CD14-positive monocyte (primary cell): Measurements from ENCODE around the gene CHRNE. TPM values are rescaled to one million over a fixed set of nuclear protein-coding genes. Genes with fewer than 3 reads are reported as not detected.

Source experiments
- DNase-seq, 3 donors: peaks; one replicate each; pipeline ENCODE4 v3.0.0-alpha.2; 2011 to 2022
- H2AFZ ChIP-seq: 2 replicates; pipeline ENCODE4 v1.6.0; 2012; ENCODE audit warnings: mild to moderate bottlenecking, low read depth, low read length, inconsistent platforms; ENCODE audit not compliant: insufficient read depth, poor library complexity, severe bottlenecking
- H3K27ac ChIP-seq, 2 donors: 1 replicate in 1 of 2; 2 replicates in 1 of 2; pipeline ENCODE4 v1.5.1; 2012 to 2013; ENCODE audit warnings: low read length in 2 of 2, control low read depth in 1 of 2, inconsistent platforms in 1 of 2, low read depth in 1 of 2, mild to moderate bottlenecking in 1 of 2
- H3K27me3 ChIP-seq, 2 donors: one replicate each; pipeline versions ENCODE4 v1.6.0 to v1.6.1; 2011 to 2013; ENCODE audit warnings: low read length in 2 of 2; ENCODE audit not compliant: control insufficient read depth in 2 of 2, insufficient read depth in 2 of 2
- H3K36me3 ChIP-seq, 2 donors: replicated peaks in 1 of 2; 1 replicate in 1 of 2; 2 replicates in 1 of 2; pipeline versions ENCODE4 v1.5.1 to v1.6.1; 2012 to 2013; ENCODE audit warnings: low read length in 2 of 2, control low read depth in 1 of 2, inconsistent platforms in 1 of 2, mild to moderate bottlenecking in 1 of 2; ENCODE audit not compliant: insufficient read depth in 2 of 2, control insufficient read depth in 1 of 2
- H3K4me1 ChIP-seq, 2 donors: 1 replicate in 1 of 2; 2 replicates in 1 of 2; pipeline versions ENCODE4 v1.5.1 to v1.6.1; 2012 to 2013; ENCODE audit warnings: low read length in 2 of 2, control low read depth in 1 of 2, inconsistent platforms in 1 of 2, mild to moderate bottlenecking in 1 of 2, moderate library complexity in 1 of 2; ENCODE audit not compliant: insufficient read depth in 2 of 2, control insufficient read depth in 1 of 2
- H3K4me2 ChIP-seq: replicated peaks from 2 replicates; pipeline ENCODE3; 2012; ENCODE audit warnings: low read length, moderate library complexity, mild to moderate bottlenecking; ENCODE audit not compliant: poor library complexity, severe bottlenecking; ENCODE audit errors: extremely low read depth
- H3K4me3 ChIP-seq, 3 experiments: fragments of 200-600 bp in 1 of 3; sonication (generic) in 1 of 3; replicated peaks in 1 of 3; 1 replicate in 2 of 3; 2 replicates in 1 of 3; pipeline ENCODE4 v1.5.1; 2011 to 2013; ENCODE audit warnings: low read length in 3 of 3, mild to moderate bottlenecking in 3 of 3, control low read depth in 2 of 3, low read depth in 2 of 3, inconsistent platforms in 1 of 3, moderate library complexity in 1 of 3
- H3K79me2 ChIP-seq: 2 replicates; pipeline ENCODE4 v1.6.0; 2012; ENCODE audit warnings: mild to moderate bottlenecking, control low read depth, inconsistent platforms, low read length, moderate library complexity; ENCODE audit not compliant: insufficient read depth
- H3K9ac ChIP-seq: 2 replicates; pipeline ENCODE4 v1.6.0; 2017; ENCODE audit warnings: low read length, mild to moderate bottlenecking; ENCODE audit not compliant: insufficient read depth, poor library complexity, severe bottlenecking
- H3K9me3 ChIP-seq, 2 donors: replicated peaks in 1 of 2; 1 replicate in 1 of 2; 2 replicates in 1 of 2; pipeline versions ENCODE4 v1.5.1 to v1.6.1; 2012 to 2013; ENCODE audit warnings: low read length in 2 of 2, control low read depth in 1 of 2; ENCODE audit not compliant: control insufficient read depth in 1 of 2, insufficient read depth in 1 of 2
- H4K20me1 ChIP-seq: 2 replicates; pipeline ENCODE4 v1.6.0; 2012; ENCODE audit warnings: mild to moderate bottlenecking, low read length, control low read depth, moderate library complexity; ENCODE audit not compliant: insufficient read depth
- H3K27ac Mint-ChIP-seq, 7 donors: one replicate each; pipeline ENCODE4 v1.8.0; 2020; ENCODE audit warnings: mild to moderate bottlenecking in 7 of 7, mixed read lengths in 7 of 7, moderate library complexity in 6 of 7, inconsistent platforms in 2 of 7
- H3K27me3 Mint-ChIP-seq, 3 donors: one replicate each; pipeline ENCODE4 v1.8.0; 2021 to 2022; ENCODE audit warnings: low read depth in 3 of 3, mild to moderate bottlenecking in 3 of 3, mixed read lengths in 3 of 3, moderate library complexity in 3 of 3, inconsistent platforms in 1 of 3
- H3K36me3 Mint-ChIP-seq, 2 donors: one replicate each; pipeline ENCODE4 v1.8.0; 2020; ENCODE audit warnings: mixed read lengths in 2 of 2, inconsistent platforms in 1 of 2, mild to moderate bottlenecking in 1 of 2
- H3K4me1 Mint-ChIP-seq: one replicate; pipeline ENCODE4 v1.8.0; 2020; ENCODE audit warnings: mild to moderate bottlenecking, mixed read lengths
- H3K4me3 Mint-ChIP-seq, 2 donors: one replicate each; pipeline ENCODE4 v1.8.0; 2020; ENCODE audit warnings: mild to moderate bottlenecking in 2 of 2, mixed read lengths in 2 of 2, moderate library complexity in 1 of 2
- H3K9me3 Mint-ChIP-seq, 7 donors: one replicate each; pipeline ENCODE4 v1.8.0; 2020 to 2022; ENCODE audit warnings: mixed read lengths in 7 of 7, mild to moderate bottlenecking in 6 of 7, moderate library complexity in 6 of 7, inconsistent platforms in 2 of 7
- WGBS: methylation state at CpG from one replicate; pipeline ENCODE4 v1.1.5; 2013; ENCODE audit warnings: missing lambda C conversion rate; ENCODE audit not compliant: insufficient coverage; 5-methylcytosine and 5-hydroxymethylcytosine counted together
- intact Hi-C, 2 donors: fragments of 100-400 bp; cut with micrococcal nuclease; formaldehyde crosslinking; loops; one replicate each; pipeline versions ENCODE4 v1.15.0 to v1.15.1; 2023
- polyA plus RNA-seq, 3 donors: library from polyadenylated mRNA; depleted of rRNA in 1 of 3; unstranded in 2 of 3; stranded (reverse) in 1 of 3; fragments of 300-500 nt in 2 of 3; fragments of >200 nt in 1 of 3; fragmentation: Illumina TruSeq in 2 of 3; gene quantifications; 1 replicate in 2 of 3; 2 replicates in 1 of 3; pipeline ENCODE4 v1.2.3, GENCODE V29; 2012 to 2021
- TF ChIP-seq, protein P1 (sequence below): fragments of 200-600 bp; IDR thresholded peaks from one replicate; pipeline ENCODE4 v1.8.0; 2022; ENCODE audit warnings: antibody characterized with exemption, mild to moderate bottlenecking

CHRNE gene
- polyA plus RNA-seq, 3 donors, result 0.54 to 12.6 (median 2.1) TPM

DNA sequence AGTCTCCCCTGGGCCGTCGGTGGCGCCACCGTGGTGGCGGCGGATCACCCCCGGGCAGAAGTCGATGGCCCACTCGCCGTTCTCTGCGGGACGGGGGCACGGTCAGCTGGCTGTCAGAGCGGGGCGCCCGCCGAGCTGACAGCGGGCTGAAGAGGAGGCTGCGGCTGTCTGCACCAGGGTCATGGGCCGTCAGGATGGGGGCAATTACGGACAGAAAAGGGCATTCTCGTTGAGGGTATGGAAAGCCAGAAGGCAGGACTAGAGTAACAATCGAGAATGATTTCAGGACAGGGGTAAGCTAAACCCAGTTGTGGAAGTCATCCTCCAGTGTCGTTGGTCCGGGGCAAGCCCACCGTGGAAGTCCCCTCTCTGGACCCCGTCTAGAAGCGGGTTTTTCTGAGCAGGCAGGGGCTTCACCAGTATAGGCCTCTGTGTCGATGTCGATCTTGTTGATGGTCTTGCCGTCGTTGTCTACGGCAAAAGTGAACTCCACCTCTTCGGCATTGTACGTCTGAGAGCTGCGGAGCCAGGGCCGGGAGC, 1.7 kb downstream of the CHRNE start:
- Histone ChIP-seq H3K36me3 (peaks cover 14 to 16% of the 10 kb centered on the region in 2 donors), H3K27me3 (peaks cover 0 to 26% of the 10 kb centered on the region in 2 donors), H3K4me2 (peak overlapping the region; percentile 89), H3K79me2 (no peaks in the 10 kb centered on the region), H3K9me3 (no peaks in the 10 kb centered on the region), H4K20me1 (no peaks in the 10 kb centered on the region), H3K4me3 (peak overlapping the region; percentile 21 to 83 (median 30)), H3K4me1 (peaks cover 47 to 52% of the 10 kb centered on the region in 2 donors), H3K27ac (peak overlapping the region; percentile 16 to 79), H3K9ac (peak overlapping the region; percentile 65), H2AFZ (no peak overlapping the region)
- TF ChIP-seq, protein P1, sequence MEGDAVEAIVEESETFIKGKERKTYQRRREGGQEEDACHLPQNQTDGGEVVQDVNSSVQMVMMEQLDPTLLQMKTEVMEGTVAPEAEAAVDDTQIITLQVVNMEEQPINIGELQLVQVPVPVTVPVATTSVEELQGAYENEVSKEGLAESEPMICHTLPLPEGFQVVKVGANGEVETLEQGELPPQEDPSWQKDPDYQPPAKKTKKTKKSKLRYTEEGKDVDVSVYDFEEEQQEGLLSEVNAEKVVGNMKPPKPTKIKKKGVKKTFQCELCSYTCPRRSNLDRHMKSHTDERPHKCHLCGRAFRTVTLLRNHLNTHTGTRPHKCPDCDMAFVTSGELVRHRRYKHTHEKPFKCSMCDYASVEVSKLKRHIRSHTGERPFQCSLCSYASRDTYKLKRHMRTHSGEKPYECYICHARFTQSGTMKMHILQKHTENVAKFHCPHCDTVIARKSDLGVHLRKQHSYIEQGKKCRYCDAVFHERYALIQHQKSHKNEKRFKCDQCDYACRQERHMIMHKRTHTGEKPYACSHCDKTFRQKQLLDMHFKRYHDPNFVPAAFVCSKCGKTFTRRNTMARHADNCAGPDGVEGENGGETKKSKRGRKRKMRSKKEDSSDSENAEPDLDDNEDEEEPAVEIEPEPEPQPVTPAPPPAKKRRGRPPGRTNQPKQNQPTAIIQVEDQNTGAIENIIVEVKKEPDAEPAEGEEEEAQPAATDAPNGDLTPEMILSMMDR, result no peak
- H3K27ac Mint-ChIP-seq, result peak overlapping the region; percentile 70 to 97 (median 91)
- peak in 2 of 3 donors; percentile 5 to 27 for DNase-seq
- peak overlapping the region; percentile 89 to 91 for H3K4me3 Mint-ChIP-seq
- intact Hi-C loops, result loop anchor here (1.0 to 10.0 kb wide), 3 partner anchors 46 to 164 kb away; partner anchors contain the start of genes PFN1 (in 1 of the 2) and SPAG7 (in 1 of the 2)
- peaks cover 41 to 59% (median 54%) of the 10 kb centered on the region in 3 donors for H3K27me3 Mint-ChIP-seq
- peaks cover 0 to 12% (median 3%) of the 10 kb centered on the region in 7 donors for H3K9me3 Mint-ChIP-seq
- peaks cover 21 to 26% of the 10 kb centered on the region in 2 donors for H3K36me3 Mint-ChIP-seq
- H3K4me1 Mint-ChIP-seq, result peaks cover 43% of the 10 kb centered on the region
- WGBS, result 34% methylated on average over 37 of the region's 37 CpGs

- intact Hi-C loops, result loop anchor here (1.0 to 10.0 kb wide), 3 partner anchors 47 to 164 kb away; partner anchors contain the start of genes PFN1 (in 1 of the 2) and SPAG7 (in 1 of the 2)
- TF ChIP-seq, protein P1, result no peak
- peaks cover 21 to 23% of the 10 kb centered on the region in 2 donors for H3K36me3 ChIP-seq
- H3K79me2 ChIP-seq, result no peaks in the 10 kb centered on the region
- peak overlapping the region; percentile 89 for H3K4me2 ChIP-seq
- H3K4me1 ChIP-seq, result peaks cover 47 to 52% of the 10 kb centered on the region in 2 donors
- no peaks in the 10 kb centered on the region for H4K20me1 ChIP-seq
- Mint-ChIP-seq H3K4me1 (peaks cover 45% of the 10 kb centered on the region), H3K27ac (peak overlapping the region; percentile 82 to 97 (median 91)), H3K27me3 (peaks cover 41 to 59% (median 52%) of the 10 kb centered on the region in 3 donors), H3K36me3 (peaks cover 28 to 33% of the 10 kb centered on the region in 2 donors), H3K9me3 (peaks cover 0 to 12% (median 3%) of the 10 kb centered on the region in 7 donors), H3K4me3 (peak overlapping the region; percentile 89 to 91)
- H3K27me3 ChIP-seq, result peaks cover 0 to 26% of the 10 kb centered on the region in 2 donors
- peak overlapping the region; percentile 16 to 79 for H3K27ac ChIP-seq
- peak; percentile 76 to 93 (median 91) for DNase-seq
- H3K9me3 ChIP-seq, result no peaks in the 10 kb centered on the region
- H3K9ac ChIP-seq, result peak overlapping the region; percentile 65
- whole genome bisulfite sequencing, result 9% methylated on average over 56 of the region's 65 CpGs
- peak overlapping the region; percentile 33 to 83 (median 40) for H3K4me3 ChIP-seq
- no peak overlapping the region for H2AFZ ChIP-seq
Observed at GRCh38 chr17:4900231-4901107, 2.4 kb downstream of the CHRNE start.
